Right lobe of liver (tissue), 4 donors: ENCODE results near the gene TXNDC5.

Experiments
- POLR2A ChIP-seq: fragments of 450-650 bp; IDR thresholded peaks from one replicate; pipeline ENCODE4 v1.6.1; 2017; ENCODE audit warnings: antibody characterized with exemption, mild to moderate bottlenecking
- TF ChIP-seq, protein P1 (sequence below), 4 donors: fragments of 200-600 bp in 3 of 4; fragments of 450-650 bp in 1 of 4; IDR thresholded peaks; one replicate each; pipeline versions ENCODE4 v1.5.1 to v1.8.0; 2016 to 2022; ENCODE audit warnings: antibody characterized with exemption in 4 of 4, mild to moderate bottlenecking in 2 of 4
- donor health status: DM: no; HTN: no; CAD: no.
- donor health status: DM: no; HTN: no; CAD: no.
- donor health status: DM: no; HTN: yes; CAD: no.

DNA sequence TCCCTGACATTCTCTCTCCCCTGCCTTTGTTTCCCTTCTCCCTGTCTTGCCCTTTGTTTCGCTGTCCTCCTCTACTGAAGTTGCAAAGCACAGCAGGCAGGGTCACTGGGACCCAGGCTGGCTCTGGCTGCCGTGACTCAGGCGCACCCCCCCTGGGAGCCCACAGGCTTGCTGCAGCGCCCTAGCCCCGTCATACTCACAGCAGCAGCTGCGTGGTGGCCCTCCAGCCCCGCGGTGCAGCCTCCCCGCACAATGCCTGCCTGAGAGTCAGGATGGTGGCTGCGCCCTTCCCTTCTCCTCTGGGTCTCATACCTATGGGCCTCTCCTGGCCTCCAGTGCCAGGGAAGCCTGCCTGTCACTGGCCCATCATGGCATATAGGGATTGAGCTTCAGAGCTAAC is 41.7 kb downstream of the TXNDC5 start:
- TF ChIP-seq, protein P1, sequence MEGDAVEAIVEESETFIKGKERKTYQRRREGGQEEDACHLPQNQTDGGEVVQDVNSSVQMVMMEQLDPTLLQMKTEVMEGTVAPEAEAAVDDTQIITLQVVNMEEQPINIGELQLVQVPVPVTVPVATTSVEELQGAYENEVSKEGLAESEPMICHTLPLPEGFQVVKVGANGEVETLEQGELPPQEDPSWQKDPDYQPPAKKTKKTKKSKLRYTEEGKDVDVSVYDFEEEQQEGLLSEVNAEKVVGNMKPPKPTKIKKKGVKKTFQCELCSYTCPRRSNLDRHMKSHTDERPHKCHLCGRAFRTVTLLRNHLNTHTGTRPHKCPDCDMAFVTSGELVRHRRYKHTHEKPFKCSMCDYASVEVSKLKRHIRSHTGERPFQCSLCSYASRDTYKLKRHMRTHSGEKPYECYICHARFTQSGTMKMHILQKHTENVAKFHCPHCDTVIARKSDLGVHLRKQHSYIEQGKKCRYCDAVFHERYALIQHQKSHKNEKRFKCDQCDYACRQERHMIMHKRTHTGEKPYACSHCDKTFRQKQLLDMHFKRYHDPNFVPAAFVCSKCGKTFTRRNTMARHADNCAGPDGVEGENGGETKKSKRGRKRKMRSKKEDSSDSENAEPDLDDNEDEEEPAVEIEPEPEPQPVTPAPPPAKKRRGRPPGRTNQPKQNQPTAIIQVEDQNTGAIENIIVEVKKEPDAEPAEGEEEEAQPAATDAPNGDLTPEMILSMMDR (IDR thresholded peaks at IDR 0.05), result no peak
- TF ChIP-seq POLR2A, result no peak
